GM21390 (cell line): Measurements from ENCODE around the gene PRSS12.
"Not testable (repeated sequence)": the region's sequence is repeated elsewhere in the genome, so short reads cannot be mapped to it uniquely, and the experiment has no call there.

Experiments used
- ATAC-seq: cut with Tn5 transposase; IDR thresholded peaks from one replicate; pipeline ENCODE4 v1.9.1; 2021; ENCODE audit not compliant: unreplicated experiment

Gene PRSS12

GRCh38 chr4:118279328-118279727, 73.5 kb downstream of the PRSS12 start:
- ATAC-seq, result no peak

- ATAC-seq, result peak; percentile 80
Measured at GRCh38 chr4:118278473-118279274, 74.1 kb downstream of the PRSS12 start.

GRCh38 chr4:118277243-118277642, 75.6 kb downstream of the PRSS12 start:
- ATAC-seq, result no peak

- ATAC-seq, result no peak
Measured at GRCh38 chr4:118276580-118276979, 76.2 kb downstream of the PRSS12 start.

- ATAC-seq, result no peak
Measured at GRCh38 chr4:118273642-118274041, 79.2 kb downstream of the PRSS12 start.

GRCh38 chr4:118271788-118272187, 81.0 kb downstream of the PRSS12 start:
- ATAC-seq, result no peak

- ATAC-seq, result peak; percentile 48
Measured at GRCh38 chr4:118270492-118270891, 82.3 kb downstream of the PRSS12 start.

GRCh38 chr4:118268780-118269179, 84.0 kb downstream of the PRSS12 start:
- ATAC-seq, result no peak

GRCh38 chr4:118266145-118266496, 86.7 kb downstream of the PRSS12 start:
- ATAC-seq, result not testable (repeated sequence)

GRCh38 chr4:118265312-118266144, 87.3 kb downstream of the PRSS12 start:
- ATAC-seq, result no peak

- ATAC-seq, result no peak
Measured at GRCh38 chr4:118264096-118264495, 88.7 kb downstream of the PRSS12 start.

- ATAC-seq, result no peak
Measured at GRCh38 chr4:118260309-118260708, 92.5 kb downstream of the PRSS12 start.

- ATAC-seq, result no peak
Measured at GRCh38 chr4:118259111-118259510, 93.7 kb downstream of the PRSS12 start.

GRCh38 chr4:118254368-118254767, 98.4 kb downstream of the PRSS12 start:
- ATAC-seq, result no peak

GRCh38 chr4:118249890-118250289, 102.9 kb downstream of the PRSS12 start:
- ATAC-seq, result no peak

GRCh38 chr4:118237531-118237930, 115.3 kb downstream of the PRSS12 start:
- no peak for ATAC-seq

GRCh38 chr4:118235566-118236120, 117.2 kb downstream of the PRSS12 start:
- ATAC-seq, result no peak
